Activated naive CD8-positive, alpha-beta T cell (primary cell): ENCODE results near the gene SPATA22.
"Not testable (repeated sequence)": the region's sequence is repeated elsewhere in the genome, so short reads cannot be mapped to it uniquely, and the experiment has no call there.

ENCODE experiments used
- H3K27ac Mint-ChIP-seq: one replicate; pipeline ENCODE4 v1.8.0; 2021; ENCODE audit warnings: mixed read lengths
- H3K27me3 Mint-ChIP-seq: one replicate; pipeline ENCODE4 v1.8.0; 2021; ENCODE audit warnings: mixed read lengths
- H3K36me3 Mint-ChIP-seq: one replicate; pipeline ENCODE4 v1.8.0; 2021; ENCODE audit warnings: mixed read lengths
- H3K4me1 Mint-ChIP-seq: one replicate; pipeline ENCODE4 v1.8.0; 2021; ENCODE audit warnings: low read depth, mixed read lengths
- H3K4me3 Mint-ChIP-seq: one replicate; pipeline ENCODE4 v1.8.0; 2021; ENCODE audit warnings: mild to moderate bottlenecking, mixed read lengths
- H3K9me3 Mint-ChIP-seq: one replicate; pipeline ENCODE4 v1.8.0; 2021; ENCODE audit warnings: low read depth, mixed read lengths

Gene SPATA22, protein sequence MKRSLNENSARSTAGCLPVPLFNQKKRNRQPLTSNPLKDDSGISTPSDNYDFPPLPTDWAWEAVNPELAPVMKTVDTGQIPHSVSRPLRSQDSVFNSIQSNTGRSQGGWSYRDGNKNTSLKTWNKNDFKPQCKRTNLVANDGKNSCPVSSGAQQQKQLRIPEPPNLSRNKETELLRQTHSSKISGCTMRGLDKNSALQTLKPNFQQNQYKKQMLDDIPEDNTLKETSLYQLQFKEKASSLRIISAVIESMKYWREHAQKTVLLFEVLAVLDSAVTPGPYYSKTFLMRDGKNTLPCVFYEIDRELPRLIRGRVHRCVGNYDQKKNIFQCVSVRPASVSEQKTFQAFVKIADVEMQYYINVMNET

DNA sequence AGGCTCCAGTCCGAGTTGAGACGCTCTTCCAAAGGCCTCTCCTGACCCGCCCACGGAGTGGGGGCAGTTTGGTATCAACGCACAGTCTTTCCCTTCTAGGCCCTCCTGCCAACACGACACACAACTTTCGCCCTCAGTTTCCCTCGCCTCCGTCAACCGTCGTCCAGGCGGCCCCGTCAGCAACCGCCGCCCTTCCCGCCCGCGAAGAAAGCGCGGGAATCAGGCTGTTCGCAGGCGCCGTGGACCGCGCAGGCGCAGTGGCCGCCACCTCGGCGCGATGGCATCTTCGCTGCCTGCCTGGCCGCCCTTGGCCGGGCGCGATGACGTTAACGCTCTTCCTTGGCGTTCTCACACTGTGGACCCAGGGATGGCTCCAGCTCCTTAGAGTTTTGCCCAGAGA lies at the start of gene SPATA22:
SPATA22 (minus strand) TSS at position 221 of the 400 bp plus-strand sequence. CDS start 2,494 bp downstream, outside the sequence.
- no peak within 1 kb of the TSS for H3K4me3 Mint-ChIP-seq
- H3K9me3 Mint-ChIP-seq: no peaks in the 10 kb centered on the region
- H3K27ac Mint-ChIP-seq: no peak within 1 kb of the TSS
- H3K4me1 Mint-ChIP-seq: peaks cover 3% of the 10 kb centered on the region
- H3K27me3 Mint-ChIP-seq: peaks cover 3% of the 10 kb centered on the region
- H3K36me3 Mint-ChIP-seq: no peaks in the 10 kb centered on the region

DNA sequence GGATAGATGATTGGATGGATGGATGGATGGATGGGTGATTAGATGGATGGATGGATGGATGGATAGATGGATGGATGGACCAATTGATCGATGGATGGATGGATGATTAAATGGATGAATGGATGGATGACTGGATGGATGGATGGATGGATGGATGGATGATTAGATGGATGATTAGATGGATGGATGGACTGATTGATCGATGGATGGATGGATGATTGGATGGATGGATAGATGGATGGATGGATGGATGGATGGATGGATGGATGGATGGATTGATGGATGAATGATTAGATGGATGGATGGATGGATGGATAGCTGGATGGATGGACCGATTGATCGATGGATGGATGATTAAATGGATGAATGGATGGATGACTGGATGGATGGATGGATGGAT lies 47.9 kb upstream of the SPATA22 start:
- not testable (repeated sequence) for H3K9me3 Mint-ChIP-seq, H3K27me3 Mint-ChIP-seq, H3K27ac Mint-ChIP-seq, H3K4me1 Mint-ChIP-seq, H3K36me3 Mint-ChIP-seq, H3K4me3 Mint-ChIP-seq

DNA sequence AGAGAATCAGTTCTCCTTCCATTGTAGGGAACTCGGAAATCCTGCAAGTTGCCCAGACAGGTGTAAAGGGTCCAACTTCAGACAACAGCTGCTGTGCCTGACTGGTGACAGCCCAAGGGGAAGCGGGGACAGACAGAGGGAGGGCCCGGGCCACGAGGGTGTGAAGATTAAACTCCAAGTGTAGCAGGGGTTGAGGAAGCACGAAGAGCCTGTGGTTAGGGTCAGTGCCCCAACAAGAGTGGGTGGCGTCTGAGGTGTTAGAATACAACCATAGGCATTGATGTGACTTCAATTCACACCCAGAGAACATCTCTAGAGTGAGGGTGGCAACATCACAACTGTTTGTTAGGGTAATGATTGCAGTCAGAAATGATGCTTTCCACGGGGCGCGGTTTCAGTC lies 43.3 kb upstream of the SPATA22 start:
- no peaks in the 10 kb centered on the region for H3K27me3 Mint-ChIP-seq
- no peak overlapping the region for H3K4me3 Mint-ChIP-seq
- no peaks in the 10 kb centered on the region for H3K9me3 Mint-ChIP-seq
- H3K36me3 Mint-ChIP-seq: peaks cover 2% of the 10 kb centered on the region
- H3K4me1 Mint-ChIP-seq: no peaks in the 10 kb centered on the region
- no peak overlapping the region for H3K27ac Mint-ChIP-seq

DNA sequence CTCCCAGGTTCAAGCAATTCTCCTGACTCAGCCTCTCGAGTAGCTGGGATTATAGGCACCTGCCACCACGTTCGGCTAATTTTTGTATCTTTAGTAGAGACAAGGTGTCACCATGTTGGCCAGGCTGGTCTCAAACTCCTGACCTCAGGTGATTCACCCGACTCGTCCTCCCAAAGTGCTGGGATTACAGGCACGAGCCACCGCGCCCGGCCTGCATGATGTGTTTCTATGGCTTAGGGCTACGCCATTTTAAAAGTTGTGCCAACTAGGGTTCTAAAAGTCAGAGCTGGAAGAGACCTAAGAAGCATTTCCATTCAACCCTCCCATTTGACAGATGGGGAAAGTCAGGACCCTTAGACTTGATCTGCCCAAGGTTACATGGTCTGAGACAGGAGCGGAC lies 42.5 kb upstream of the SPATA22 start:
- not testable (repeated sequence) for H3K27me3 Mint-ChIP-seq, H3K9me3 Mint-ChIP-seq, H3K4me3 Mint-ChIP-seq, H3K27ac Mint-ChIP-seq, H3K4me1 Mint-ChIP-seq, H3K36me3 Mint-ChIP-seq

DNA sequence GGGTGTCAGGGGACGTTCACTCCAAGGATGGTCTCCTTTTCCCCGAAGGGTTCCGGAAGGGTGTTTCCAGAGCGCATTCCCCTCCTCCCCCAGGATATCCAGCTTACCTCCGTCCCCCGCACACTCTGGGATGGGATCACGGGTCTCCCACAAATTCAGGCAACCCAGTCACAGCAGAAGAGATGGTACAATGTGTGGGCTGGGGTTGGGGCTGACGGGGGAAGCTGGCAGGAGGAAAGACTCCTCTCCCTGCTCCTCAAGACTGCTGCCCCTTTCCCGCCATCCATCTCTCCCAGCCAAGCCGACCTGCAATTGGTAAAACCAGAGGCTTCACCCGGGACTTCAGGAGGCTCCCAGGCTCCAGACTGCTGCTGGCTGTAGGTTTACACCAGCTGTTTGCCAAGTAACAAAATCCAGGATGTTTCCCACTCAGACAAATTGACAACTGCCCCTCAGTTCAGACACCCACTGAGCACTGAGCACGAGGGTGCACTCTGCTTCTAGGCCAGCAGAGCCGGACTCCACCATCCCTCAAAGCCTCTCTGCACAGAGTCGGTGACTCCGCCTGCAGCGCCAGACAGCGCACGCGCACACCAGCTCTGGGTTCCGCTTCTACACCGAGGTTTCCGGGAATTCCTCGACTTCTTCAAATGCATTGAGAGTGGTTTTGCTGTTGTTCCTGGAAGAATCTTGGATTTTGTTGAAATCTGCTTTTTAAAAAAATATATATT lies 41.9 kb upstream of the SPATA22 start:
- Mint-ChIP-seq H3K27ac (no peak overlapping the region), H3K4me1 (no peaks in the 10 kb centered on the region), H3K9me3 (no peaks in the 10 kb centered on the region), H3K27me3 (no peaks in the 10 kb centered on the region), H3K4me3 (no peak overlapping the region), H3K36me3 (peaks cover 2% of the 10 kb centered on the region)

DNA sequence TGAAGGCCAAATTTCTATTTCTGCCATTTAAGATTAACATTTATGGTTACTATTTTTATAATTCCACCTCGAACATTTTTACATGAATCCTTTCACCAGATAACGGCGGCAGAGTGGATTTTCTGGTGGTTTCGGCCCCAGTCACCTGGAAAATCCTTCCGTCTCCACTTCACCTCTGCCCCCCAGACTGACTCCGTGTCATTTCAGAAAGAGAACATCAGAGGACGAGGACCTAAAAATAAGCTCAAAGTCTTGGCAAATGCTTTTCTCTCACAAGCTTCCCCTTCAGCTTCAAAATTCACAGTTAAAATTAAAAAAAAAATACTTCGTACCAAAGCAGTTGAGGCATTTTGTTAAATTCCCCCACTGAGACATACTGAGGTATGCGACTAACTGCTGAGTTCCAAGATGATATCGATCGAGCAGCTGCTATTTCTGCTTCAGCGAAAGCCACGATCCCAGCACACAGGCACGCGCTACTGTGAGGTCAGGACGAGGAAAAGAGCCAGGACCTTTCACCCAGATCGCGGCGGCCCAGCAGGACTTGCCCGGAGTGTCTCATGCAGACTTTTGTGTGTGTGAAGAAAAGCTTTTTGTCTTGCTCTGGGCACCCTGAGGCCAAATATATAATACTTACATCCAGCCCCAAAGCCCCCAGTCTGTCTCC lies 41.0 kb upstream of the SPATA22 start:
- no peaks in the 10 kb centered on the region for H3K4me1 Mint-ChIP-seq
- H3K9me3 Mint-ChIP-seq: no peaks in the 10 kb centered on the region
- peaks cover 2% of the 10 kb centered on the region for H3K36me3 Mint-ChIP-seq
- no peaks in the 10 kb centered on the region for H3K27me3 Mint-ChIP-seq
- no peak overlapping the region for H3K4me3 Mint-ChIP-seq
- H3K27ac Mint-ChIP-seq: no peak overlapping the region

DNA sequence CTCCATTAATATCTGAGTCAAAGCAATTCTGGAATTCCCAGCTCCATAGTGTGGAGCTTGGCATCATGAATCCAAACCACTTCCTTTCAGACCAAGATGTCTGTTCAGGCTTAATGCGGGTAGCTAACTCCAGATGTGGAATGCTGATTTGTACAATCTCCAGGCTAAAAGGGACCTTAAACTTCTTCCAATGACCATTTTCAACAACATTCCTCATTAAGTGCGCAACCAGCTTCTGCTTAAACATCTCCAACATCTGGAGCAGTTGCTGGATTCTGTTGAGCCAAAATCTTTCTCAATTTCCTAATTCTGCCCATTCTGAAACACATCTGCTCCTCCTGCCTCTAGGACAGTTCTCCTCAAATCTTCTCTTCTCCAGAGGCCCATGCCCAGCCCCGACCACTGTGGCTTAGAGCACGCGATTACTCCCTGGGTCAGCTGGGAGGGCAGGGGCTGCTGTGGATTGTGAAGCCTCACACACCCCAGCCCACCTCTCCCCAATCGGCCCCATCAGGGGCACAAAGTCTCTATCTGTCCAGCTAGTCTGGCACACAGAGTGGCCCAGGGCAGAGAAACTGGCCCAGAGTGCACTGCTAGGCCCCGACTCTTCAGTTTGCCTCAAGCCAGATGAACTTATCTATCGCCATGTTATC lies 40.4 kb upstream of the SPATA22 start:
- no peak overlapping the region for H3K4me3 Mint-ChIP-seq
- peaks cover 3% of the 10 kb centered on the region for H3K9me3 Mint-ChIP-seq
- peaks cover 1% of the 10 kb centered on the region for H3K27me3 Mint-ChIP-seq
- H3K36me3 Mint-ChIP-seq: peaks cover 2% of the 10 kb centered on the region
- no peaks in the 10 kb centered on the region for H3K4me1 Mint-ChIP-seq
- H3K27ac Mint-ChIP-seq: no peak overlapping the region

DNA sequence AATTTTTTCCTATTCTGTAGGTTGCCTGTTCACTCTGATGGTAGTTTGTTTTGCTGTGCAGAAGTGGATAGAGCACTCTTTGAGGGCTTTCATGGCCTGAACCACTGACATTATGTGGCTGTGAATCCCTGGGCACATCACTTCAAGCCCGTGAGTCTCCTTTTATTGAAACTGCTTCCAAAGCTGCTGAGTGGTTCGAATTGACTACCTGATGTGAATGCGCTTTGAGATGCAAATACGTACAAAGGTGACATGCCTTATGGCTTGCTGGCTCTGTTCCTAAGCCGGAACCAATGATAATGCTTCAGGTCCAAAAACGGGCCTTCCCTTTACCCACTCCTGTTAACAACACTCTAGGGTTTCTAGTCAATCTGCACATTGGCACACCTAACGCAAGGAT lies 38.5 kb upstream of the SPATA22 start:
- H3K27me3 Mint-ChIP-seq: peaks cover 1% of the 10 kb centered on the region
- no peaks in the 10 kb centered on the region for H3K36me3 Mint-ChIP-seq
- H3K4me1 Mint-ChIP-seq: no peaks in the 10 kb centered on the region
- H3K9me3 Mint-ChIP-seq: peaks cover 3% of the 10 kb centered on the region
- H3K4me3 Mint-ChIP-seq: no peak overlapping the region
- H3K27ac Mint-ChIP-seq: no peak overlapping the region

DNA sequence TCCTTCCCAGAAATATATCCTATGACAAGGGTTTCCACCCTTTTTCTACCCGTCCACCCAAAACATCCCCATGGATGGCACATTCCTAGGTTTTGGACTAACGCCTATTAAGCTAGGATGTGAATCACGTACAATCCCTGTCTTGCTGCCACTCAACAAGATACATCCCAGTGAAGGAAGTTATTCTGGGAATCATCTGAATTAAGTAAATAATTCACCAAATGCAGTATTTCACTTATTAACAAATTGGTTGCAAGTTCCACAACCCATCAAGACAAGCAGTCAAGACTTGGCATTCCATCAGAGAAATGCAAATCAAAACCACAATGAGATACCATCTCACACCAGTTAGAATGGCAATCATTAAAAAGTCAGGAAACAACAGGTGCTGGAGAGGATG lies 36.2 kb upstream of the SPATA22 start:
- H3K27me3 Mint-ChIP-seq: peaks cover 1% of the 10 kb centered on the region
- no peak overlapping the region for H3K4me3 Mint-ChIP-seq
- H3K4me1 Mint-ChIP-seq: no peaks in the 10 kb centered on the region
- H3K9me3 Mint-ChIP-seq: peaks cover 3% of the 10 kb centered on the region
- H3K27ac Mint-ChIP-seq: no peak overlapping the region
- no peaks in the 10 kb centered on the region for H3K36me3 Mint-ChIP-seq

DNA sequence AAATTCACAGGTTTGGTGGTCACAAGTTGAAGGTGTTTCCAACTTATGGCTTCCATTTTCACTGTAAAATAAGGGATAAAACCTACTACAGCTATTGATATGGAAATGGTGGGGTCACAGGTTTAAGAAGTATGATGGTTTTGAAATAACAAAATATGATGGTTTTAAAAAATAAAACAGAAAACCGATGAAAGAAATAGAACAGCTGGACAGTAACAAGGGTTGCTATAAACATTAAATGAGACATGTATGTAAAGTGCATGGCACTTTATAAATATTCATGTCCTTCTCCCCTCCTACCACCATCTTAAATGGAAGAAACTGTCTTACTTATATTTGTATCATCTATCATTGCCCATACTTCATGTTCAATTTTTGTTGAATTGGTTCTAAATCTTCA lies 35.5 kb upstream of the SPATA22 start:
- Mint-ChIP-seq H3K27me3 (peaks cover 1% of the 10 kb centered on the region), H3K36me3 (no peaks in the 10 kb centered on the region), H3K27ac (no peak overlapping the region), H3K9me3 (peaks cover 3% of the 10 kb centered on the region), H3K4me3 (no peak overlapping the region), H3K4me1 (no peaks in the 10 kb centered on the region)

DNA sequence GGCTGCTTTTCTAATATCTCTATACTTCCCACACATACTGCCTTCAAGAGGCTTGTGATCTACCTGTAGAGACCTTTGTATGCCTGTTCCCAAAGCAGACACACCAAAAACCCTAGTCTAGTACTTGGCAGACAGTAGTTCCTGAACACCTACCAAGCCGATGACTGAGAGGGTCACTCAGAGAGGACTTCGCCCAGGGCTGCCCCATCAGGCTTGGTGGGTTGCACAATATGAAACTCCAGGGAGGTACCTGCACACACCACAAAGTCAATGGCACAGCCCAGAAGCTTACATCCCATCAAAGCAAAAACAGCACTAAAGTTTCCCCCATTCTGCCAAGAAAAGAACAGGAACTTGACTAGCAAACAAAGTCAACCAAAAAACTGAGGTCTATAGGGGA lies 34.4 kb upstream of the SPATA22 start:
- peaks cover 3% of the 10 kb centered on the region for H3K9me3 Mint-ChIP-seq
- no peak overlapping the region for H3K4me3 Mint-ChIP-seq
- no peak overlapping the region for H3K27ac Mint-ChIP-seq
- peaks cover 1% of the 10 kb centered on the region for H3K27me3 Mint-ChIP-seq
- no peaks in the 10 kb centered on the region for H3K4me1 Mint-ChIP-seq
- H3K36me3 Mint-ChIP-seq: no peaks in the 10 kb centered on the region

DNA sequence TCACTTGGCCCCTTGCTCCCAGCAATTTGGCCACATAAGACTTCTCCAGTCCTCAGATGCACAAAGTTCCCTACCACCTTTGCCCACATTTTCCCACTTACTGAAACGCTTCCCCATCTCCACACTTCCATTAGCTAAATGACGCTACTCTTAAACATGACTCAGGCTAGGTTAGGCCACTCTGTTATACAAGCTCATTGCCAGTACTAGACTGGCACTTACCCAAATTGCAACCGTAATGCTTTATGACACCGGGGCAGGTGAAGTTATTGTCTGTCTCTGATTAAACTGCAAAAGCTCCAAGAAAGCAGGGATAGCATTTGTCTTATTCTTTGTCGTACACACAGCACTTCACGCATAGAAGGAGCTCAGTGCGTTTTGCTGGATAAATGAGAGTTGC lies 33.4 kb upstream of the SPATA22 start:
- Mint-ChIP-seq H3K27ac (no peak overlapping the region), H3K4me3 (no peak overlapping the region), H3K4me1 (no peaks in the 10 kb centered on the region), H3K36me3 (no peaks in the 10 kb centered on the region), H3K9me3 (peaks cover 3% of the 10 kb centered on the region), H3K27me3 (peaks cover 1% of the 10 kb centered on the region)

DNA sequence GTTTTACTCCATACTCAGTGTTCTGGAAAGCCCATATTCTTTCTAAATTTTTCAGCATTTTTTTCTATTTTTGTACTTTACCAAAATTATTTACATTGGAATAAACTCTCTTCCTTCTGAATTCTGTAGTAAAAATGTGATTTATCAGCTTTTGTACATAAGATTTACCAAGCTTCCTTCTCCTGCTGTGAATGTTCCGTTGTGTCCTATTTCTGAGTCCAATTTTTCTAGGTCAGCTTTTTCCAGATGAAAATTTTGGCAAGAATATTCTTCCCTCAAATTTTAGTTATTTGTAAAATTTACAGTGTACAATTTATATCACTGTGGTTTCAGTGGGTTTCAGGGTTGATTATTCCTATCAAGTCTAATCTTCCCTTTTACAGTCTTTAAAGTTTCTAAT lies 31.7 kb upstream of the SPATA22 start:
- Mint-ChIP-seq H3K4me3 (no peak overlapping the region), H3K36me3 (no peaks in the 10 kb centered on the region), H3K27ac (no peak overlapping the region), H3K27me3 (peaks cover 1% of the 10 kb centered on the region), H3K9me3 (peaks cover 3% of the 10 kb centered on the region), H3K4me1 (no peaks in the 10 kb centered on the region)

DNA sequence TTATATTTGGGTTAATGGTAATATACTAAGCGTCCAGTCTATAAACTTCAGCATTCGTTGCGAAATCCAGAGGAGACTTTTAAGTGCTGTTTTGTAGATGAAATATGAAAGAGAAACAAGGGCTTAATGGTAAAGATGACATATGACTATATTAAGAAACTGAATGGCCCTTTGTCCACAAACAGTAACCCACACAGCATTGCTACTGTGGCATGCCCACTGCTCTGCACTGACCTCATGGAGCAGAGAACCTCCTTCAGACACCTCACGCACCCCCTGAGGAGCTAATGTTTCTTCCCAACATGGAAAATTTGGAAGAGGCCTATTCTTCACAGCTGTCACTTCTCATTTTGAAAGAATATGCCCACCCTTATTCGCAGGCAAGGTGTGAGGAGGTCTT lies 30.8 kb upstream of the SPATA22 start:
- Mint-ChIP-seq H3K27me3 (peaks cover under 1% of the 10 kb centered on the region), H3K4me3 (no peak overlapping the region)

DNA sequence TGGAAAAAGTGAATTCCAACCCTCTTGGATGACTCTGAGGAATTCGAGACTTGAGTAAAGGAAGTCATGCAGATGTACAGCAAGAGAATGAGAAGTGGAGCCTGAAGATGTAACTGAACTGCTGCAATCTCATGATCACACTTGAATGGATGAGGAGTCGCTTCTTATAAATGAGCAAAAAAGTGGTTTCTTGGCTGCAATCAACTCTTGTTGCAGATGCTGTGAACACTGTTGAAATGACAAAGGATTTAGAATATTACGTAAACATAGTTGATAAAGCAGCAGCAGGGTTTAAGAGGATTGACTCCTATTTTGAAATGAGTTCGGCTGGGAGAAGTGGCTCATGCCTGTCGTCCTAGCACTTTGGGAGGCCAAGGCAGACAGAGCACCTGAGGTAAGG lies 29.7 kb upstream of the SPATA22 start:
- Mint-ChIP-seq H3K4me3 (no peak overlapping the region), H3K27ac (no peak overlapping the region), H3K4me1 (no peaks in the 10 kb centered on the region), H3K27me3 (no peaks in the 10 kb centered on the region), H3K36me3 (no peaks in the 10 kb centered on the region), H3K9me3 (no peaks in the 10 kb centered on the region)

More for the DNA sequence above, 30.8 kb upstream of the SPATA22 start:
- H3K9me3 Mint-ChIP-seq: peaks cover 2% of the 10 kb centered on the region
- H3K27ac Mint-ChIP-seq: no peak overlapping the region
- H3K4me1 Mint-ChIP-seq: no peaks in the 10 kb centered on the region
- H3K36me3 Mint-ChIP-seq: no peaks in the 10 kb centered on the region
